ENCODE results near the gene CEP170B.

- no peak for TF ChIP-seq EZH2 (IDR thresholded peaks at IDR 0.05)
- no peak for TF ChIP-seq POLR2AphosphoS5 (IDR thresholded peaks at IDR 0.05; ENCODE audit: borderline replicate concordance, low read depth, low read length)
Measured at GRCh38 chr14:104937161-104937560, 72.1 kb downstream of the CEP170B start.
